ENCODE results near the gene LONRF3.
A peak's percentile ranks its signal among the peaks of the same experiment; 100 is the strongest.
"Not testable (repeated sequence)": the region's sequence is repeated elsewhere in the genome, so short reads cannot be mapped to it uniquely, and the experiment has no call there.

The LONRF3 gene

DNA sequence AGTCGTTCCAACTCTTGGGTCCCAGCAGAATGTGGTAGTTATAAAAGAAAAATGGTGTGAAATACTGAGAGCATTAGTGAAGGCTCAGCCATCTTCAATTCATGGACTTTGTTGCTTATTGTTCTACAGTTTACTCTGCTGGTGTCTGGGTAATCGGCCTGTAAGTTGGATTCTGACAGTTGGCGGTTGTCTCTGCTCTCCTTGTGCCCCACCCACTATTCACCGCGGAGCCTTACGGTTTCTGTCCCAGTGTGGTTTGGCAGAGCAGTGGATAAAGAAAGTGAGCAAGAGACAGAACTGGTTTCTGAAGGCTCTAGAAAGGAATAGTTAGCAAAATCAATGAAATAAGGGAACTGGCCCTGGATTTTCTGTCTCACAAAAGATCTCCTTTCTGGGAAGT lies 9.1 kb downstream of the LONRF3 start:
- no peak for DNase-seq (ENCODE audit: low read depth, low spot score)

DNA sequence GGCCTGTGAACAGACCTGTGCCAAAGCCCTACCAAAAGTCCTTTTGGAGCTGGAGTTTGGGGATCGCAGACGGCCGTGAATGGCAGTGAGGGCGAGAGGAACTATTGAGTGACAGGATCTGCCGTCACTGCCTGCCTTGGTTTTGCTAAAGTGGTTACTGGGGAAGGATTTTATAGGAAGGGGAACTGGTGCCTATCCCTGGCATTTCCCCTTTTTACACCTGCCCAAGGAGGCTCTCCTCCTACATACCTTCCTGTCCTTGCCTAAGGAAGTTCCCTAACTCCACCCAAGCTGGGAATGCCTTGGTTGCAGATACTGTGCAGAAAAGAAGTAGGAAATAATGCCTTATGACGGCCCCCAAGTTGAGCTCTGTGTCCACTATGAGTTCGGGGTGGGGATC lies 14.5 kb downstream of the LONRF3 start:
- no peak for DNase-seq (ENCODE audit: low read depth, low spot score)

DNA sequence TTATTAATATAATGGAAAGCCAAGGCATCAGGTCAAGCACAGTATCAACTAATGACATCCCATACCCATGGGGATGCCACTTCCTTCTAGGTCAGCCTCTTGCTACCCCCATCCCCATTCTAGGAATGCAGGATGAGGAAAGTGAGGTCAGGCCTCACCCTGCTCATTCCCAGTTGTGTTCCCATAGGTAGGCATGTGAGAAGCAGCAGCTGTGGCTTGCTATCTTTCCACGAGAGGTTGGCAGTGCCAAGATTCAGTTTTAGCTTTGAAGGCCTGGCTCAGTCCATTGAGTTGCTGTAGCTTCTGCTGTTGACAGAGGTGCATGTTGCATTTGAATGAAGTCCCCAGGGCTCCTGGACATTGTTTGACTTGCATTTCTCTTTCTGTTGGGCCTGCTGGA lies 15.5 kb downstream of the LONRF3 start:
- DNase-seq (ENCODE audit: low read depth, low spot score), result no peak

DNA sequence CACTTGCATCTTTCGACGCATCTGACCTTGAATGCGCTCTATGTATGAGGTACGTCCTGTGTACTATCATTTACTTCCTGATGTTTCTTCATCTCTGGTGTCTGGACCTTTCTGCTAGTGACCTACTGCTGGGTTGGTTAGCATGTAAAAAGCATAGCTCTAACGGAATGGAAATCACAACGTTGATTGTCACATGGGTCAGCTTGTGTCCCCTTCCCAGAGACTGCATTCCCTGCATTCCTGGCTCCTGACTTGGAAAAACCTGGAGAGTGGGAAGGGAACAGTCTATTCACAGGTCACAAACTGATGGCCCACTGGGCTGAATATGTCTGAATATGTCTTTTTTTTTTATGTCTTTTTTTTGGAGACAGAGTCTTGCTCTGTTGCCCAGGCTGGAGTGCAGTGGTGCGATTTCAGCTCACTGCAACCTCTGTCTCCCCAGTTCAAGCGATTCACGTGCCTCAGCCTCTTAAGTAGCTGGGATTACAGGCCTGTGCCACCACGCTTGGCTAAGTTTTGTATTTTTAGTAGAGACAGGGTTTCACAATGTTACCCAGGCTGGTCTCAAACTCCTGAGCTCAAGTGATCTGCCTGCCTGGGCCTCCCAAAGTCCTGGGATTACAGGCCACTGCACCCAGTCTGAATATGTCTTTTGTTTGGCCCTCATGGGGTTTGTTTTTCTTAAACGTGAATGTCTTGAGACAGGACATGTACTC lies 16.3 kb downstream of the LONRF3 start:
- DNase-seq (ENCODE audit: low read depth, low spot score), result peak; percentile 8

DNA sequence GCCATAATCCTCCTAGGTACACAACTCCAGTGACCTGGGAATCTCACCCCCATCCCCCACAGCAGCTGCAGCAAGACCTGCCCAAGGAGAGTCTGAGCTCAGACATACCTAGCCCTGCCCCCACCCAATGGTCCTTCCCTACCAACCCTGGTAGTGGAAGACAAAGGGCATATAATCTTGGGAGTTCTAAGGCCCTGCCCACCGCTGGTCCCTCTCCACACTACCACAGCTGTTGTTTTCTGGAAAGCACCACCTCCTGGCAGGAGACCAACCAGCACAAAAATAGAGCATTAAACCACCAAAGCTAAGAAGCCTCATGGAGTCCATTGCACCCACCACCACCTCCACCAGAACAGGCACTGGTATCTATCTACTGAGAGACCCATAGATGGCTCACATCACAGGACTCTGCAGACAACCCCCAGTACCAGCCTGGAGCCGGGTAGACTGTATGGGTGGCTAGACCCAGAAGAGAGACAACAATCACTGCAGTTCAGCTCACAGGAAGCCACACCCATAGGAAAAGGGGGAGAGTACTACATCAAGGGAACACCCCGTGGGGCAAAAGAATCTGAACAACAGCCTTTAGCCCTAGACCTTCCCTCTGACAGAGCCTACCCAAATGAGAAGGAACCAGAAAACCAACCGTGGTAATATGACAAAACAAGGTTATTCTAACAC lies 18.2 kb downstream of the LONRF3 start:
- not testable (repeated sequence) for DNase-seq (ENCODE audit: low read depth, low spot score)

DNA sequence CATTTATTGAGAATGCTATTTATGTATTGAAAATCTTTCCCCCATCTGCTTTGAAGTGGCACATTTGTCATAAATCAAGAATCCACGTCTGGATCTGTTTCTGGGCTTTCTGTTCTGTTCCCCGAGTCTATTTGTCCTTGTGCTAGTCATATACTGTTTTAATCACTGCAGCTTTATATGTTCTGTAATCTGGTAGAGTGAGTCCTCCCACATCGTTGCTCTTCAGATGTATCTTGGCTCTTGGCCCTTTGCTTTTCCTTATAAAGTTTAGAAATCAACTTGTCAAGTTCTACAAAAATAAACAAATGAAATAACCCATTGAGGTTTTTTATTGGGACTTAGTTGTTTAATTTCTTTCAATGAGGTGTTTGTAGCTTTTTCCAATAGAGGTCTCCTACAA lies 29.0 kb downstream of the LONRF3 start:
- no peak for DNase-seq (ENCODE audit: low read depth, low spot score)

DNA sequence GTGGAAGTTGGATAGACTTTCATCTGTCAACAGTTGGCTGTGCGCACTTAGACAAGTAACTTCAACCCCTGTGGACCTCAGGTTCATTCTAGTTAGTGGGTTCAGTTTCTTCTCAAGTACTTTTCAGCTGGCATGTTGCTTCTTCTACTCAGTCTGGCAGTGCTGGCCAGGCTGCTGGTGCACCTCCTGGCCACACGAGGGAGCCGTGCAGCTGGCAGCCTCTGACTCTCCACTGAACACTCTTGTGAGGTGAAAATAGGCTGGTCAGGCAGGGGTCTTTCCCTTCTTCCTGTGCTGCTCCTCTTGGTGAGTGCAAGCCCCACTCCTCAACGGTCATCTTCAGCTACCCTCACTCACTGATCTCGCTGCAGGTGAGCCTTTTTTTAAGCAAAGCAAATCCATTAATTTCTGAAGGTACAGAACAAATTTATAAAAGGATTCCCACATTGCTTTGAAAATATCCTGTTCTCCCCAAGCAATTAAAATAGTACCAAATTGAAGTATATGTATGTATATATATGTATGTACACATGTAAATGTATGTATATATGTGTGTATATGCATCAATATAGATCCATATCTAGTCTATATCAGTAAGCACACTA lies 30.6 kb downstream of the LONRF3 start:
- DNase-seq (ENCODE audit: low read depth, low spot score), result peak; percentile 60

DNA sequence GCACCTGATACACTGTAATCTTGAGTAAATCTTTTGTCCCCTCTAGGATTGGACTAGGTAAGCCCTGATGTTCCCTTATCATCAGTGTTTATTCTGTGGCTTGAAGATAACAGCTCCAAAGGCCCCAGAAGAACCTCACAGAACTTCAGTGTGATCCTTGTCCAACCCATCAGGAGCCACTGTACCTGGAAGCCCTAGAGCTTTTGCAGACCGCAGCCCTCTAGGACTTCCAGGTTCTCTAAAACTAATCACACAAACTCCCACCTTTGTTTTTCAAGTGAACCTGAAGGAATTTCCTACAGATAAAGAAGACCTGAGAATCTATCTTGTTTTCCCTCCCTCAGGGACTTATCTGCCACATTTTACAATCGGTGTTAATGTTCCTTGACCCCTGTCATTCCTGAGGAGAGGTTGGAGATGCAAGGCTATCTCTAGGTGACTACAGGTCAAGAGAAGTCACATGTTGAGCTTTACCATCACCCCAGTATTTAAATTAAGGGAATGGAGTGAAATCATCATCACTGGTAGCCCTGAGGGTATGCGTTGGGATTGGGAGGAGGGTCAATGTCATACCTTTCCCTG lies 32.9 kb downstream of the LONRF3 start:
- no peak for DNase-seq (ENCODE audit: low read depth, low spot score)

DNA sequence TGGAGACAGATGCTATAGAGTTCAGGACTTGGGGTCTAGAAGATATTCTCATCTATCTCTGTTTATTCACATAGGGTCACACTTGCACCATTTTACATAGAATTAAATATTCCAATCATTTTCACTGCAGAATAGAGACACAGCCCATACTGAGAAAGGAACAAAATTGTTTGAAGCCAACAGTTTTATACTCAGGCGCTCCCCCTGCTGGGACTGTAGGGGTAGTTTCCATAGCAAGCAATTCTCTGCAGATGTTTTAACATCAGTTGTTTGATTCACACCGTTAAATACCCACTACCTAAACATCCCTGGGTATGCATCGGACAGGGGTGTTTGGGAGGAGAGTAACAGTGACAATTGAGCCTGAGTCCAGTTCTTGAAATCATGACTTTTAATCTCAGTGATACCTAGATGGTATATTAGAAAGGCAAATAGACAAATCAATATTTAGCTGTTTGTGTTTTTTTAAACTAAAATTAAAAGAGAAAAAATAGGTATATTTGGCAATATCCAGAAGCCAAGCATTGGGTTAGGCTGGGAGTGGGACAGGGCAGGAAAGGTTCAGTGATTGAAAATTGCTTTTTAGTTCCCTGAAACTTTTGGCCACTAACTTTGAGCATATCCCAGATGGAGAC lies 33.8 kb downstream of the LONRF3 start:
- peak; percentile 44 for DNase-seq (ENCODE audit: low read depth, low spot score)

DNA sequence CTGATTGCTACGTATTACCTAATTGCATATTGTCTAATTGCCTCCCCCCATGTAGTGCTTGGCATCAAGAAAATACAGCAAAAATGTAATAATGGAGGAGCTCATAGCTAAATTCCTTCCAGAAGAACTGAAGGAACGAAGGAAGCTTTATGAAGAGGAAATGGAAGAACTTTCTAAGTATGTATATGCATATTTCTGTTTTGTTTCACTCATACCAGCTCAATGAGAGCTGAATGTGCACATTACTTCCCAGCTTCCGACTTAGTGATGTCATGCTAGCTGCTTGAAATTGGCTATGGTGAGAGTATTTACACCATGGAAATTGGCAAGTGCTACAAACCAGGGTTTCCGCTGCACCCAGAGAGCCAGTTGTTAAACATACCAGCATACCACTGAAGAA lies 34.7 kb downstream of the LONRF3 start:
- no peak for DNase-seq (ENCODE audit: low read depth, low spot score)

DNA sequence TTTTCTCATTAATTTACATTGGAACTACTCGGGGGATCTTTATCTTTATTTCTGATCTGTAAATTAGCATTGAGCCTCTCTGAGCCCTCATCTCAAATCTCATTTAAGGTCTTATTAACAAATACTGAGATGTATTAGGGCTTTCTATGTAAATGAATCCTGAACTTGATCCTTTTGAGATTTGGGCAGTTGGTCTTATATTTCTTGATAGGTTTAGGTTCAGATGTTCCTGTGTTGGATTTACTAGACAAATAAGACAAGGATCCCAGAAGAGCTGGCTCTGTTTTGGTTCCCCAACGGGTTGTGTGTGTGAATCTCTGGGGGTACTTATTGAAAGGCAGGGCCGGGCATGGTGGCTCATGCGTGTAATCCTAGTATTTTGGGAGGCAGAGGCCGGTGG lies 36.1 kb downstream of the LONRF3 start:
- no peak for DNase-seq (ENCODE audit: low read depth, low spot score)

DNA sequence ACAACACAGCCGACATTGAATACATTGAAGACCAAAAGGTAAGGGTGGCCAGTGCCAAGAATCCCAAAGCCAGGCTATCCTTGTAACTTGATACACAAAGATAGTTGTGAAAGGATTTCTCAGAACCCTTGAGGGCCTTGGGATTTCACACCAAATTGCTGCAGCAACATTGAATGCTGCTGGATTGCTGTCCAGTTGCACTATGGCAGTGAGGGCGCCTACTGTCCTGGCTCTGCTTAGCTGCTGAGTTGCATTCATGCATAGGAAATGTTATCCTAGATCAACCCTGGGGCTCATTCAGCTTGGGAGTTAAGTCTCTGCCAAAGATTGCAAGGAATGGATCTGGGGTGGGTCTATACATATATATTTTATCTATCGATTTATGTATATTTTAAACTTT lies 38.7 kb downstream of the LONRF3 start:
- DNase-seq (ENCODE audit: low read depth, low spot score), result no peak

DNA sequence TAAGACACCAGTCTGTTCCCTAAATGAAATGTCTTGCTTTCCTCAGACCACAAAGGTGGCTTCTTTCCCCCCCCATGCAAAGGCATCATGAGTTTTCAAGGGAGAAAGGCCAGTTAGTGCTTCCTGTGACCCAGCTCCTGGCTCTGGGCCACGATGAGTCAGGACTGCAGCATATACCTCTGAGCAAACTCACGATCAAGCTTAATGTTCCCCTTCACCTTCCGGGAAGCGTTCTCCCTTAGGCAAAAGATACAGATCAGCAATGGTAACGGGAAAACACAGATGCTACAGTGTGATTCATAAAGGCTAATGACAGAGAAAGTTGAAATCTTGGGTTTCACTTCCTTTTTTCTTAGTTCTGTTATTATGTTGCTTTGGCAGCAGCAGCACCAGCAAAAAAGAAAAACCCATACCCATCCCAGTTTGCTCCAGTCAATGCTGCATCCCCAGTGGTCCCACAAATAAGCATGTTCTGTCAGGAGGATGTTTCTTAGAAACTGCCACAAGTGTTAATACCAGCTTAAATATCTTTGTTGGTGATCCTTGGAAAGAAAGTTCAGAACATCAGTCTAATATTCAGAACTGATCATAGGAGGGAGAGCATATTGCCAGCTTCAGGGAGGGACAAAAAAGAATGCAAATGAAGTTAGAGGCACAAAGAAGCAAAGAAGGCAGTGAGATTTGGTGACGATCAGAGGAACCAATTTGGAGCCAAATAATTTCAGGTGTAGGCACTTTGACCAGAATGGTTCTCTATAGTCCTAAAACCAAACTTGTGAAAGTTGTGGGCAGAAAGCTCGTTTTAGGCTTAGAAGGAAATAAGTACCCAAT lies 41.2 kb downstream of the LONRF3 start:
- peak; percentile 63 for DNase-seq (ENCODE audit: low read depth, low spot score)

DNA sequence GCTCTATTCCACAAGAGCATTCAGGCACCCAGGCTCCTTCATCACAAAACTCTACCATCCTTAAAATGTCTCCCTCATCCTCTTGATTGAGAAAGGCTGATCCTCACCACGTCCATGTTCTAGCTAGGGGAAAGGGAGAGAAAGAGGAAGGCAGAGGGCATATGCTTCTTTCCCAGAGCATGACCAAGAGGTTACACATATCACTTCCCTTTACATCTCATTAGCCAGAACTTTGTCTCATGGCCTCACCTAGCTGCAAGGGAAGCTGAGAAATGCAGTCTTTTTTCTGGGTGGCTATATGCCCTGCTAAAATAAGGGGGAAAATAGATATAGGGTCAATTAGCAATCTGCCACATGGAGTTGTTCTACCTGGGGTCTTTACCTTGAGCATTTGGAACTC lies 42.7 kb downstream of the LONRF3 start:
- DNase-seq (ENCODE audit: low read depth, low spot score), result no peak

DNA sequence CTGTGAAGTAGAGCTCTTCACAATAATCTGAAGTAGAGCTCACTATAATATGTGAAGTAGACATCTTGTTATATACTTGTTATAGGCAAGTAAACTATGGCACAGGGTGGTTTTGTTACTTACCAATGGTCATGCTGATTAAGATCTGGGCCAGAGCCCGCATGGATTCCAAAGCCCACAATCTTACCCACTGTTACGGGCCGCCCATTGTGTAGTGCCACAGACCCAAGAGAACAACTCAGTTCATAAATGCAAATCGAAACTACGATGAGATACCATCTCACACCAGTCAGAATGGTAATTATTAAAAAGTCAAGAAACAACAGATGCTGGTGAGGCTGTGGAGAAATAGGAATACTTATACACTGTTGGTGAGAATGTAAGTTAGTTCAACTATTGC lies 51.5 kb downstream of the LONRF3 start:
- DNase-seq (ENCODE audit: low read depth, low spot score), result no peak

DNA sequence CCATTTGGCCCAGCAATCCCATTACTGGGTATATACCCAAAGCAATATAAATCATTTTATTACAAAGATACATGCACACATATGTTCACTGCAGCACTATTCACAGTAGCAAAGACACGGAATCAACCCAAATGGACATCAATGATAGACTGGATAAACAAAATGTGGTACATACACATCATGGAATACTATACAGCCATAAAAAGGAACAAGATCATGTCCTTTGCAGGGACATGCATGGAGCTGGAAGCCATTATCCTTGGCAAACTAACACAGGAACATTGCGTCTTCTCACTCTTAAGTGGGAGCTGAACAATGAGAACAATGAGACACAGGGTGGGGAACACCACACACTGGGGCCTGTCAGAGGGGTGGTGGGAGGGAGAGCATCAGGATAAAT lies 51.9 kb downstream of the LONRF3 start:
- not testable (repeated sequence) for DNase-seq (ENCODE audit: low read depth, low spot score)

DNA sequence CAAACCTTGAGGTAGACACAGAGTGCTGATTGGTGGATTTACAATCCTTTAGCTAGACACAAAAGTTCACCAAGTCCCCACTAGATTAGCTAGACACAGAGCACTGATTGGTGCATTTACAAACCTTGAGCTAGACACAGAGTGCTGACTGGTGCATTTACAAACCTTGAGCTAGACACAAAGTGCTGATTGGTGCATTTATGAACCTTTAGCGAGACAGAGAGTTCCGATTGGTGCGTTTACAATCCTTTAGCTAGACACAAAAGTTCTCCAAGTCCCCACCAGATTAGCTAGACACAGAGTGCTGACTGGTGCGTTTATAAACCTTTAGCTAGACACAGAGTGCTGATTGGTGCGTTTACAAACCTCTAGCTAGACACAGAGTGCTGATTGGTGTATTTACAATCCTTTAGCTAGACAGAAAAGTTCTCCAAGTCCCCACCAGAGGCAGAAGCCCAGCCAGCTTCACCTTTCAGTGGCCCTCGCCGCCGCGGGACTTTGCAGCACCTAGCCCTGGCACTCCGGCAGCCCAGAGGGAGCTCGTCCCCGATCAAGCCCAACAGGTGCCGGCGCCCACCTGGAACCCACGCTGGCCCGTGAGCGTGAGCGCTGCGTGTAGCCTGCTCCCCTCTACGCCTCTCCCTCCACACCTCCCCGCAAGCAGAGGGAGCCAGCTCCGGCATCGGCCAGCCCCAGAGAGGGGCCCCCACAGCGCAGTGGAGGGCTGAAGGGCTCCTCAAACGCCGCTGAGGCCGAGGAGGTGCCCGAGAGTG lies 53.7 kb downstream of the LONRF3 start:
- not testable (repeated sequence) for DNase-seq (ENCODE audit: low read depth, low spot score)

DNA sequence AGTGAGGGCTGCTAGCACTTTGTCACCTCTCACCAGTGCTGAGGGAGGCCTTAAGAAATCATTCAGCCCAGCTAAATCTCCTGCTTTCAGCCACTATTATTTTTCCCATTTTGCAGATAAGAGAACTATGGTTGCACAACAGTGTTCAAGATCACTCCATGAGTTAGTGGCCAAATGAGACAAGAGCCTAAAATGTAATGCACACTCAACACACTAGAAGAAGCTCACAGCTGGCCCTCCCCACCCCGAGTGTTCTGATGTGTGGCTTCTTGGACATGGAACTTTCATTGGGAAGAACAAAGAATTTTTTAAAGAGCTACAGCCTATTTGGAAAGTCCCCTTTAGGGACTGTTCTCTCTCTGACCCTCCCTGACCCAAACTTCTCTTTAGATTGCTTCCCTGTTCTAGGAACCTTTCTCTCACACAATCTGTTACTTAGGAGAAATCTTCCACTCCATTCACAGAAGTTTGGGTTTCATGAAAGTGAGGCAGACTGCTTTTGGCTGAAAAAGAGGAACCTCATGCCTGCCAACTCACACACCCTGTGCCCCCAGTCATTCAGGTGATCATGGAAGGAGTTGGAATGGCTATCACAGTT lies 54.4 kb downstream of the LONRF3 start:
- DNase-seq (ENCODE audit: low read depth, low spot score), result no peak

DNA sequence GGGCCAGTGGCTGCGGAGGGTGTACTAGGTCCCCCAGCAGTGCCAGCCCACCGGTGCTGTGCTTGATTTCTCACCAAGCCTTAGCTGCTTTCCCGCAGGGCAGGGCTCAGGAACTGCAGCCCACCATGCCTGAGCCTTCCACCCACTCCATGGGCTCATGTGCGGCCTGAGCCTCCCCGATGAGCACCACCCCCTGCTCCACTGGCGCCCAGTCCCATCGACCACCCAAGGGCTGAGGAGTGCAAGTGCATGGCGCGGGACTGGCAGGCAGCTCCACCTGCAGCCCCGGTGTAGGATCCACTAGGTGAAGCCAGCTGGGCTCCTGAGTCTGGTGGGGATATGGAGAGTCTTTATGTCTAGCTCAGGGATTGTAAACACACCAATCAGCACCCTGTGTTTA lies 55.2 kb downstream of the LONRF3 start:
- DNase-seq (ENCODE audit: low read depth, low spot score), result not testable (repeated sequence)

DNA sequence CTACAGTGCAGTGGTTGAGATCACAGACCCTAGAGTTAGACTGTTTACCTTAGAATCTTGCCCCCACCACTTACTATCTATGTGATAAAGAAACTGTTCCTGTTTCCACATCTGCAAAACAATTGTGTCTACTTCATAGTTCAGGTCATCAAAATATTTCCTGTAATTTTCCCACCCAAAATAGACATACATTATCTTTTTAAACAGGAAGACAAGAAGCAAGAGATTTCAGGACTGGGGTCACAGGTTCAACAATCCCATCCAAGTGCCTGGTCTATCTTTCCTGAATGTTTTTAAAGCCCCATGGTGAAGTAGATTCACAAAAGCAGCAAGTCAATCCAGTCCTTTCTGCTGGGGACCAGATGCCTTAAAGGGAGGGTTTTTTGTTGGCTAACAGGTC lies 56.6 kb downstream of the LONRF3 start:
- no peak for DNase-seq (ENCODE audit: low read depth, low spot score)

Measured in astrocyte of the hippocampus (primary cell).